Chondrocyte (in vitro differentiated cells): ENCODE data around the gene ATG5. TPM values are rescaled to one million over a fixed set of nuclear protein-coding genes. Genes with fewer than 3 reads are reported as not detected.

Source experiments
- DNase-seq: peaks from one replicate; pipeline ENCODE4 v3.0.0; 2021; ENCODE audit warnings: mixed read lengths, low spot score
- H3K27ac Mint-ChIP-seq: one replicate; pipeline ENCODE4 v1.8.0; 2021; ENCODE audit warnings: mild to moderate bottlenecking, moderate library complexity, mixed read lengths; ENCODE audit not compliant: unreplicated experiment
- H3K27me3 Mint-ChIP-seq: 2 replicates; pipeline ENCODE4 v1.8.0; 2021; ENCODE audit warnings: low read depth, mixed read lengths
- H3K36me3 Mint-ChIP-seq: 2 replicates; pipeline ENCODE4 v1.8.0; 2021; ENCODE audit warnings: low read depth, mixed read lengths
- H3K4me1 Mint-ChIP-seq: 2 replicates; pipeline ENCODE4 v1.8.0; 2021; ENCODE audit warnings: low read depth, mild to moderate bottlenecking, mixed read lengths
- H3K4me3 Mint-ChIP-seq: one replicate; pipeline ENCODE4 v1.8.0; 2021; ENCODE audit warnings: mild to moderate bottlenecking, moderate library complexity, mixed read lengths; ENCODE audit not compliant: unreplicated experiment
- H3K9me3 Mint-ChIP-seq: 2 replicates; pipeline ENCODE4 v1.8.0; 2021; ENCODE audit warnings: low read depth, mixed read lengths
- CTCF ChIP-seq: fragments of 200-600 bp; sonication (generic); IDR thresholded peaks from 2 replicates; pipeline ENCODE4 v1.5.0; 2021; ENCODE audit warnings: antibody characterized with exemption, mild to moderate bottlenecking, moderate library complexity
- long read RNA-seq: library from polyadenylated mRNA; stranded (forward); transcript quantifications from one replicate; pipeline ENCODE4 v2.0.0, GENCODE V29; 2021
- total RNA-seq: library from RNA; stranded (reverse); gene quantifications from 3 replicates; pipeline ENCODE4 v1.2.1, GENCODE V29; 2021

ATG5 gene
- total RNA-seq: 21.4 to 24.7 TPM (median 23.7 TPM) in 3 replicates
- long read RNA-seq, transcript ATG5-208 (7 exons, 3,035 nt): minor isoform, 8 of 64 reads
- long read RNA-seq, transcript ATG5-204 (8 exons, 3,216 nt): major isoform, 47 of 64 reads
- long read RNA-seq, partial matches to known transcripts: 0 of 64 reads
- long read RNA-seq, other reads (novel, unspliced or antisense): 9 of 64 reads

- peaks cover 18% of the 10 kb centered on the region for H3K27me3 Mint-ChIP-seq
- H3K9me3 Mint-ChIP-seq: no peaks in the 10 kb centered on the region
- H3K4me1 Mint-ChIP-seq: peaks cover 28% of the 10 kb centered on the region
- peak within 1 kb of the TSS; percentile 98 for H3K27ac Mint-ChIP-seq
- no peaks in the 10 kb centered on the region for H3K36me3 Mint-ChIP-seq
- peak; percentile 27 for TF ChIP-seq CTCF
- DNase-seq: peak; percentile 99
- H3K4me3 Mint-ChIP-seq: peak within 1 kb of the TSS; percentile 99
Observed at GRCh38 chr6:106325336-106326178, at the start of gene ATG5. Gene ATG5, minus strand, starts transcription at chr6:106325760. Its CDS starts 9,552 bp downstream, at chr6:106316208.

DNA sequence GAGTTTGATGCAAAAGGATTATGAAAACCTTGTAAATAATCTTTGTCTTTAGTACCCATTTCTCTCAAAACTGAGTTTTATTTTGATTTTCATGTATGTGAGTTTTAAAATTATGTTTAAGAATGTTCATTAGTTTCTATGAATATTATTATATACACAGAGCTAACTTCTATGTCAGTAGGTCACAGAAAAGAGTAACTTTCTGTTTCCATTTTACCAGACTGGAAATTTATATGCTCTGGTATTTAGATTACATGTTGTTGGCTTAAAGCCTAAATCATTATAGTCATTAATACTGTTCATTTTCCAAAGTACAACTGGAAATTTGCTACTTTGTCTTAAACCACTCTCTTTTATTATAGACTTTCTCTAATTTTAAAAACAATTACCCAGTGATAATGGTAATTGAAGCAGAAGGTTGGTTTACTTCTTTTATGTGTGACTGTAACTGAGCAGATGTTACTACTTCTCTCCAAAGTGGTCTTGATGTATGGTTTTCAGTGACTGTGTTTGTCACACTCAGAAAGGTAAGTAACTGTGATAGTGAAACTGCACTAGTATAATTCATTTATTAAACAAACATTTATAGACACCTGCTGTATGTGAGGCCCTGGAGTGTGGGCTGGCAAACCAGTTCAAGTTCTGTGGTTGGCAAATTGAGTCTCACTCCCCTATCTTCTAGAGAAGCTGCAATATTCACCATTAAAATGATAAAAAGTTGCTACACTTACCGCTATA lies 48.1 kb upstream of the ATG5 start:
- Mint-ChIP-seq H3K4me1 (peaks cover 5% of the 10 kb centered on the region), H3K27me3 (peaks cover 25% of the 10 kb centered on the region), H3K36me3 (no peaks in the 10 kb centered on the region), H3K27ac (no peak overlapping the region), H3K9me3 (no peaks in the 10 kb centered on the region), H3K4me3 (no peak overlapping the region)
- no peak for DNase-seq
- TF ChIP-seq CTCF: no peak

- TF ChIP-seq CTCF: no peak
- H3K27me3 Mint-ChIP-seq: peaks cover 32% of the 10 kb centered on the region
- H3K4me3 Mint-ChIP-seq: no peak overlapping the region
- H3K27ac Mint-ChIP-seq: no peak overlapping the region
- H3K36me3 Mint-ChIP-seq: no peaks in the 10 kb centered on the region
- DNase-seq: no peak
- no peaks in the 10 kb centered on the region for H3K9me3 Mint-ChIP-seq
- H3K4me1 Mint-ChIP-seq: peaks cover 5% of the 10 kb centered on the region
Observed at GRCh38 chr6:106372838-106373501, 47.4 kb upstream of the ATG5 start.

- Mint-ChIP-seq H3K27me3 (peaks cover 29% of the 10 kb centered on the region), H3K4me3 (no peak overlapping the region), H3K36me3 (no peaks in the 10 kb centered on the region), H3K27ac (no peak overlapping the region), H3K9me3 (no peaks in the 10 kb centered on the region), H3K4me1 (no peaks in the 10 kb centered on the region)
- TF ChIP-seq CTCF: no peak
- no peak for DNase-seq
Observed at GRCh38 chr6:106370639-106371038, 45.1 kb upstream of the ATG5 start.

- Mint-ChIP-seq H3K4me3 (no peak overlapping the region), H3K4me1 (no peaks in the 10 kb centered on the region), H3K9me3 (no peaks in the 10 kb centered on the region), H3K36me3 (no peaks in the 10 kb centered on the region), H3K27ac (no peak overlapping the region), H3K27me3 (peaks cover 20% of the 10 kb centered on the region)
- no peak for TF ChIP-seq CTCF
- DNase-seq: no peak
Observed at GRCh38 chr6:106369739-106370138, 44.2 kb upstream of the ATG5 start.
